Mammary epithelial cell (primary cell): ENCODE data around the gene AKAP10.
"Not testable (repeated sequence)": the region's sequence is repeated elsewhere in the genome, so short reads cannot be mapped to it uniquely, and the experiment has no call there.

ENCODE experiments used
- EZH2 ChIP-seq: IDR thresholded peaks from 2 replicates; pipeline ENCODE4 v1.6.1; 2012; ENCODE audit warnings: low read length, inconsistent platforms, borderline replicate concordance
- TF ChIP-seq, protein P1 (sequence below), 2 donors: IDR thresholded peaks in 1 of 2; conservative IDR thresholded peaks in 1 of 2; 2 replicates each; pipeline ENCODE4 v1.5.1; 2011 to 2012; ENCODE audit warnings: inconsistent platforms in 2 of 2, low read length in 2 of 2, mild to moderate bottlenecking in 2 of 2, control low read depth in 1 of 2, low read depth in 1 of 2; ENCODE audit not compliant: insufficient read depth in 1 of 2; ENCODE audit errors: extremely low read depth in 1 of 2

DNA sequence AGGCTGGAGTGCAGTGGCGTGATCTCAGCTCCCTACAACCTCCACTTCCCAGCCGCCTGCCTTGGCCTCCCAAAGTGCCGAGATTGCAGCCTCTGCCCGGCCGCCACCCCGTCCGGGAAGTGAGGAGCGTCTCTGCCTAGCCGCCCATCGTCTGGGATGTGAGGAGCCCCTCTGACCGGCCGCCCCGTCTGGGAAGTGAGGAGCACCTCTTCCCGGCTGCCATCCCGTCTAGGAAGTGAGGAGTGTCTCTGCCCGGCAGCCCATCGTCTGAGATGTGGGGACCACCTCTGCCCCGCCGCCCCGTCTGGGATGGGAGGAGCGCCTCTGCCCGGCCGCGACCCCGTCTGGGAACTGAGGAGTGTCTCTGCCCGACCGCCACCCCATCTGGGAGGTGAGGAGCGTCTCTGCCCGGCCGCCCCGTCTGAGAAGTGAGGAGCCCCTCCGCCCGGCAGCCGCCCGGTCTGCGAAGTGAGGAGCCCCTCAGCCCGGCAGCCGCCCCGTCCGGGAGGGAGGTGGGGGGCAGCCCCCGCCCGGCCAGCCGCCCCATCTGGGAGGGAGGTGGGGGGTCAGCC is 26.9 kb downstream of the AKAP10 start:
- TF ChIP-seq, protein P1, sequence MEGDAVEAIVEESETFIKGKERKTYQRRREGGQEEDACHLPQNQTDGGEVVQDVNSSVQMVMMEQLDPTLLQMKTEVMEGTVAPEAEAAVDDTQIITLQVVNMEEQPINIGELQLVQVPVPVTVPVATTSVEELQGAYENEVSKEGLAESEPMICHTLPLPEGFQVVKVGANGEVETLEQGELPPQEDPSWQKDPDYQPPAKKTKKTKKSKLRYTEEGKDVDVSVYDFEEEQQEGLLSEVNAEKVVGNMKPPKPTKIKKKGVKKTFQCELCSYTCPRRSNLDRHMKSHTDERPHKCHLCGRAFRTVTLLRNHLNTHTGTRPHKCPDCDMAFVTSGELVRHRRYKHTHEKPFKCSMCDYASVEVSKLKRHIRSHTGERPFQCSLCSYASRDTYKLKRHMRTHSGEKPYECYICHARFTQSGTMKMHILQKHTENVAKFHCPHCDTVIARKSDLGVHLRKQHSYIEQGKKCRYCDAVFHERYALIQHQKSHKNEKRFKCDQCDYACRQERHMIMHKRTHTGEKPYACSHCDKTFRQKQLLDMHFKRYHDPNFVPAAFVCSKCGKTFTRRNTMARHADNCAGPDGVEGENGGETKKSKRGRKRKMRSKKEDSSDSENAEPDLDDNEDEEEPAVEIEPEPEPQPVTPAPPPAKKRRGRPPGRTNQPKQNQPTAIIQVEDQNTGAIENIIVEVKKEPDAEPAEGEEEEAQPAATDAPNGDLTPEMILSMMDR (conservative IDR thresholded peaks at IDR 0.05 in 1 of 2, IDR thresholded peaks at IDR 0.05 in 1 of 2; ENCODE audit: extremely low read depth in 1 of 2, insufficient read depth in 1 of 2, low read depth in 1 of 2, low read length in 2 of 2): not testable (repeated sequence)
- TF ChIP-seq EZH2: not testable (repeated sequence)
